DOHH2 (cell line): ENCODE results near the gene MAN1C1.

Experiments
- H3F3A ChIP-seq: fragments of 200-600 bp; sonication (generic), shearing (Covaris generic); 2 replicates; pipeline ENCODE4 v1.6.0; 2016; ENCODE audit warnings: antibody characterized with exemption, mild to moderate bottlenecking; ENCODE audit not compliant: control insufficient read depth, insufficient read depth
- H3K27ac ChIP-seq: fragments of 200-600 bp; sonication (generic); 2 replicates; pipeline ENCODE4 v1.5.1; 2014; ENCODE audit warnings: low read depth, mild to moderate bottlenecking, low read length, moderate library complexity
- H3K27me3 ChIP-seq: fragments of 200-600 bp; sonication (generic); 2 replicates; pipeline ENCODE4 v1.6.1; 2014; ENCODE audit warnings: mild to moderate bottlenecking, low read length, mixed read lengths; ENCODE audit not compliant: control insufficient read depth
- H3K36me3 ChIP-seq: fragments of 200-600 bp; sonication (generic); 2 replicates; pipeline ENCODE4 v1.6.1; 2014; ENCODE audit warnings: mild to moderate bottlenecking, low read length, moderate library complexity, mixed read lengths; ENCODE audit not compliant: control insufficient read depth
- H3K4me1 ChIP-seq: fragments of 200-600 bp; sonication (generic); 2 replicates; pipeline ENCODE4 v1.6.1; 2014; ENCODE audit warnings: mild to moderate bottlenecking, low read length, mixed read lengths; ENCODE audit not compliant: control insufficient read depth
- H3K4me2 ChIP-seq: fragments of 200-600 bp; sonication (generic); 2 replicates; pipeline ENCODE4 v1.6.0; 2014; ENCODE audit warnings: mild to moderate bottlenecking, low read length, moderate library complexity
- H3K4me3 ChIP-seq: fragments of 200-600 bp; sonication (generic); 2 replicates; pipeline ENCODE4 v1.5.1; 2014; ENCODE audit warnings: mild to moderate bottlenecking, low read length, mixed read lengths
- H3K79me2 ChIP-seq: fragments of 200-600 bp; sonication (generic); 2 replicates; pipeline ENCODE4 v1.6.1; 2014; ENCODE audit warnings: mild to moderate bottlenecking, low read length, mixed read lengths; ENCODE audit not compliant: control insufficient read depth
- H3K9me2 ChIP-seq: fragments of 200-600 bp; sonication (generic); replicated peaks from 2 replicates; pipeline ENCODE4 v1.6.1; 2014; ENCODE audit warnings: mild to moderate bottlenecking, low read length, mixed read lengths; ENCODE audit not compliant: control insufficient read depth
- H3K9me3 ChIP-seq: fragments of 200-600 bp; sonication (generic); 2 replicates; pipeline ENCODE4 v1.6.1; 2014; ENCODE audit warnings: antibody characterized with exemption, low read length, mixed read lengths; ENCODE audit not compliant: control insufficient read depth, insufficient read depth
- H4K20me1 ChIP-seq: fragments of 200-600 bp; sonication (generic); 2 replicates; pipeline ENCODE4 v1.6.0; 2014; ENCODE audit warnings: low read depth, mild to moderate bottlenecking, antibody characterized with exemption, low read length, moderate library complexity; ENCODE audit not compliant: control insufficient read depth, insufficient read depth
- EZH2phosphoT487 ChIP-seq: fragments of 200-600 bp; sonication (generic); IDR thresholded peaks from 2 replicates; pipeline ENCODE4 v1.6.1; 2017; ENCODE audit warnings: borderline replicate concordance, mild to moderate bottlenecking, antibody characterized with exemption, low read length, moderate library complexity, mixed read lengths
- TF ChIP-seq, protein P1 (sequence below): fragments of 200-600 bp; sonication (generic); IDR thresholded peaks from one replicate; pipeline ENCODE4 v1.5.1; 2014; ENCODE audit warnings: antibody characterized with exemption, mild to moderate bottlenecking, low read depth, low read length; ENCODE audit not compliant: poor library complexity, severe bottlenecking

Gene MAN1C1

DNA sequence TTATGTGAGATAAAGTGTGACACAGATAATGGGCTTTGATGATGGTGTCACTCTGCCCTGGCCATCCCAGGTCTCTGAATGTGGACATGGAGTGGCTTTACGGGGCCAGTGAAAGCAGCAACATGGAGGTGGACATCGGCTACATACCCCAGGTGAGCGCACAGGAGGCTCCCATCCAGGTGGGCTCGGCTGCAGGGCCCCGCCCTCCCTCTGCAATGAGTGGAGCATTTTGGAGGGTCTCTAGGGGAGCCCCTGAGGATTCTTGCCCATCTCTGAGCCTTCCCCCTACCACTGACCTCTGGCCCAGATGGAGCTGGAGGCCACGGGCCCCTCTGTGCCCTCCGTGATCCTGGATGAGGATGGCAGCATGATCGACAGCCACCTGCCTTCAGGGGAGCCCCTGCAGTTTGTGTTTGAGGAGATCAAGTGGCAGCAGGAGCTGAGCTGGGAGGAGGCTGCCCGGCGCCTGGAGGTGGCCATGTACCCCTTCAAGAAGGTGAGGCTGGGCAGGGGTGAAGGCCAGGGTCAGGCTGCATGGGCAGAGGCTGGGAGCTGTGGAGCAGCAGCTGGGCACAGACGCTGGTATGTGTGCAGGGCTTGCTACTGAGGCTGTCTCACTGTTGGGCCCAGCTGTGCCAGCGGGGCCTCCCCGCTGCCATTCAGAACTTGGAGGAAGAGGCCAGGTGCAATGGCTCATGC lies 194.9 kb downstream of the MAN1C1 start:
- Histone ChIP-seq H3K4me3 (no peak overlapping the region), H4K20me1 (no peaks in the 10 kb centered on the region), H3K4me2 (no peak overlapping the region), H3K9me2 (no peaks in the 10 kb centered on the region), H3K27me3 (no peaks in the 10 kb centered on the region), H3K79me2 (no peaks in the 10 kb centered on the region), H3K4me1 (peaks cover 22% of the 10 kb centered on the region), H3K36me3 (no peaks in the 10 kb centered on the region), H3K27ac (no peak overlapping the region), H3K9me3 (no peaks in the 10 kb centered on the region), H3F3A (no peaks in the 10 kb centered on the region)
- TF ChIP-seq, protein P1, sequence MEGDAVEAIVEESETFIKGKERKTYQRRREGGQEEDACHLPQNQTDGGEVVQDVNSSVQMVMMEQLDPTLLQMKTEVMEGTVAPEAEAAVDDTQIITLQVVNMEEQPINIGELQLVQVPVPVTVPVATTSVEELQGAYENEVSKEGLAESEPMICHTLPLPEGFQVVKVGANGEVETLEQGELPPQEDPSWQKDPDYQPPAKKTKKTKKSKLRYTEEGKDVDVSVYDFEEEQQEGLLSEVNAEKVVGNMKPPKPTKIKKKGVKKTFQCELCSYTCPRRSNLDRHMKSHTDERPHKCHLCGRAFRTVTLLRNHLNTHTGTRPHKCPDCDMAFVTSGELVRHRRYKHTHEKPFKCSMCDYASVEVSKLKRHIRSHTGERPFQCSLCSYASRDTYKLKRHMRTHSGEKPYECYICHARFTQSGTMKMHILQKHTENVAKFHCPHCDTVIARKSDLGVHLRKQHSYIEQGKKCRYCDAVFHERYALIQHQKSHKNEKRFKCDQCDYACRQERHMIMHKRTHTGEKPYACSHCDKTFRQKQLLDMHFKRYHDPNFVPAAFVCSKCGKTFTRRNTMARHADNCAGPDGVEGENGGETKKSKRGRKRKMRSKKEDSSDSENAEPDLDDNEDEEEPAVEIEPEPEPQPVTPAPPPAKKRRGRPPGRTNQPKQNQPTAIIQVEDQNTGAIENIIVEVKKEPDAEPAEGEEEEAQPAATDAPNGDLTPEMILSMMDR = no peak
- TF ChIP-seq EZH2phosphoT487 = no peak

DNA sequence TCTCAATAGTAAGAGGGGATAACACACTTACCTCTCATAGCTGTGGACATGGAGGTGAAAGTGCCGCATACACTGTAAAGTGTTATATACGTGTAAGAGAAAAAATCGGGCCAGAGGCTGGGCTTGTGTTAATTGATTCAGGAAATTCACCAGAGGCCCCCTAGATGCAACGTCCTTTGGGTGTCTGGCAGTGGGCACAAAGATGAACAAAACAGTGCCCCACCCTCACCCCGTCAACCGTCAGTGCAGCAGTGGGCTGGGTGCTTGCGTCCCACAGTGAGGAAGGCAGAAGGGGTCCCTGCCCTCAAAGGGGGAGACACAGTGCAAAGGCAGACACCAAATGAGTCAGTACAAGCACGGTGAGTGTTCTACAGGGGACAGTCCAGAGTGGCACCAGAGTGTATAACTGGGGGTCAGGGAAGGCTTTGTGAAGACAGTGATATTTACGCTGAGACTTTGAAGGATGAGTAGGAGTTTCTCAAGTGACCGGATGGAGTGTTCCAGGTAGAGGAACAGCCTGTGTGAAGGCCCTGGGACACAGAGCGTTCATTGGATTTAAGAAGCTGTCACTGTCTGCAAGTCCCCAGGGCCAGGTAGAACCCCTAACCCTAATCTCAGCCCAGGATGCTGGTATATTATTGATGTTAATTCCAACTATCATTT lies 196.6 kb downstream of the MAN1C1 start:
- no peaks in the 10 kb centered on the region for H3K9me2 ChIP-seq
- no peaks in the 10 kb centered on the region for H3K27me3 ChIP-seq
- no peaks in the 10 kb centered on the region for H3K79me2 ChIP-seq
- no peak for TF ChIP-seq EZH2phosphoT487
- TF ChIP-seq, protein P1 = no peak
- no peaks in the 10 kb centered on the region for H3K36me3 ChIP-seq
- H3K27ac ChIP-seq = no peak overlapping the region
- no peak overlapping the region for H3K4me2 ChIP-seq
- no peaks in the 10 kb centered on the region for H3F3A ChIP-seq
- H3K4me1 ChIP-seq = peaks cover 25% of the 10 kb centered on the region
- no peak overlapping the region for H3K4me3 ChIP-seq
- no peaks in the 10 kb centered on the region for H3K9me3 ChIP-seq
- no peaks in the 10 kb centered on the region for H4K20me1 ChIP-seq

DNA sequence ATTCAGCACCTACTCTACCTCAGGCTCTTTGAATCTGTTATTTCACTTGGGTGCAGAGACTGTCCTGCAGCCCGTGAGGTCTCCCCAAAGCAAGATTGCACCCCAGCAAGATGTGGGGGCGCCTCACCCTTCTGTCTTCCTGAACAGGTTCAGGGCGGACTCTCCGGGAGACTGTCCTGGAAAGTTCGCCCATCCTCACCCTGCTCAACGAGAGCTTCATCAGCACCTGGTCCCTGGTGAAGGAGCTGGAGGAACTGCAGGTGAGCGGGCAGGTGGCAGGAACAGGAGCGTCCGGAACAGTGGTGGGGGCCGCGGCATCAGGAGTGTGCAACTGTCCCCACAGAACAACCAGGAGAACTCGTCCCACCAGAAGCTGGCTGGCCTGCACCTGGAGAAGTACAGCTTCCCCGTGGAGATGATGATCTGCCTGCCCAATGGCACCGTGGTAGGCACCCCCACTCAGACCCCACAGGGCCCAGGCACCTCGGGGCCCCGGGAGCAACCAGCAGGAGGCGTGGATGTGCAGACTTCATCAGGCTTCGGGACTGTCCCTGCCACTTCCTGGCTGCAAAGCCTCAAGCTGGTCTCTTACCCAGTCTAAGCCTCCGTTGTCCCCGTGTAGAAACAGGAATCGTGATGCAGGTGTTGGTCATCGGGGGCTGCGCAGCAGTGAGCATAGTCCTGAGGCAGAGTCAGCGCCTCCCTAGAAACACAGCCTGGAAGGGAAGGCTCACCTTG lies 197.3 kb downstream of the MAN1C1 start:
- TF ChIP-seq EZH2phosphoT487 = no peak
- TF ChIP-seq, protein P1 = peak; percentile 13
- no peaks in the 10 kb centered on the region for H3K79me2 ChIP-seq
- H3K9me2 ChIP-seq = no peaks in the 10 kb centered on the region
- no peak overlapping the region for H3K4me3 ChIP-seq
- H3F3A ChIP-seq = no peaks in the 10 kb centered on the region
- H4K20me1 ChIP-seq = no peaks in the 10 kb centered on the region
- H3K9me3 ChIP-seq = no peaks in the 10 kb centered on the region
- H3K27ac ChIP-seq = no peak overlapping the region
- H3K27me3 ChIP-seq = no peaks in the 10 kb centered on the region
- H3K36me3 ChIP-seq = no peaks in the 10 kb centered on the region
- H3K4me2 ChIP-seq = no peak overlapping the region
- peaks cover 30% of the 10 kb centered on the region for H3K4me1 ChIP-seq
